Trophoblast cell (in vitro differentiated cells and primary cell): ENCODE measurements around the gene PTPRN2.

Experiments
- DNase-seq, 2 donors: peaks; one replicate each; pipeline ENCODE4 v3.0.0-alpha.2; 2016
- H2AFZ ChIP-seq: 2 replicates; pipeline ENCODE4 v1.6.1; 2013; ENCODE audit warnings: low read length, moderate library complexity, mild to moderate bottlenecking; ENCODE audit not compliant: insufficient read depth, poor library complexity
- H2AK5ac ChIP-seq: 2 replicates; pipeline ENCODE4 v1.6.1; 2013; ENCODE audit warnings: mild to moderate bottlenecking, low read length
- H2BK120ac ChIP-seq: 2 replicates; pipeline ENCODE4 v1.6.1; 2013; ENCODE audit warnings: low read length, mild to moderate bottlenecking, moderate library complexity; ENCODE audit not compliant: insufficient read depth, poor library complexity
- H2BK12ac ChIP-seq: 2 replicates; pipeline ENCODE4 v1.6.1; 2013; ENCODE audit warnings: mild to moderate bottlenecking, low read length, moderate library complexity
- H2BK5ac ChIP-seq: 2 replicates; pipeline ENCODE4 v1.6.1; 2013; ENCODE audit warnings: low read length, low read depth, moderate library complexity, mild to moderate bottlenecking; ENCODE audit not compliant: poor library complexity
- H3K14ac ChIP-seq: 2 replicates; pipeline ENCODE4 v1.6.1; 2013; ENCODE audit warnings: mild to moderate bottlenecking, low read length
- H3K18ac ChIP-seq: 2 replicates; pipeline ENCODE4 v1.6.1; 2013; ENCODE audit warnings: mild to moderate bottlenecking, low read length
- H3K23ac ChIP-seq: 2 replicates; pipeline ENCODE4 v1.6.1; 2013; ENCODE audit warnings: low read length
- H3K27ac ChIP-seq: 2 replicates; pipeline ENCODE4 v1.5.1; 2013; ENCODE audit warnings: low read depth, mild to moderate bottlenecking, inconsistent platforms, low read length, moderate library complexity
- H3K27me3 ChIP-seq: 2 replicates; pipeline ENCODE4 v1.6.1; 2013; ENCODE audit warnings: inconsistent platforms, mild to moderate bottlenecking, low read length, moderate library complexity; ENCODE audit not compliant: insufficient read depth
- H3K36me3 ChIP-seq, 2 experiments: 1 replicate in 1 of 2; 2 replicates in 1 of 2; pipeline ENCODE4 v1.6.1; 2013; ENCODE audit warnings: low read length in 2 of 2, mild to moderate bottlenecking in 2 of 2, moderate library complexity in 1 of 2; ENCODE audit not compliant: insufficient read depth in 2 of 2, control insufficient read depth in 1 of 2
- H3K4ac ChIP-seq: 2 replicates; pipeline ENCODE4 v1.6.1; 2013; ENCODE audit warnings: low read depth, mild to moderate bottlenecking, low read length, moderate library complexity
- H3K4me1 ChIP-seq, 2 experiments: 1 replicate in 1 of 2; 2 replicates in 1 of 2; pipeline ENCODE4 v1.6.1; 2013; ENCODE audit warnings: low read length in 2 of 2, mild to moderate bottlenecking in 2 of 2, moderate library complexity in 1 of 2; ENCODE audit not compliant: insufficient read depth in 2 of 2, control insufficient read depth in 1 of 2
- H3K4me2 ChIP-seq: 2 replicates; pipeline ENCODE4 v1.6.1; 2013; ENCODE audit warnings: inconsistent platforms, mild to moderate bottlenecking, low read length, moderate library complexity
- H3K4me3 ChIP-seq: 2 replicates; pipeline ENCODE4 v1.5.1; 2013; ENCODE audit warnings: mild to moderate bottlenecking, low read depth, low read length, inconsistent platforms
- H3K79me1 ChIP-seq: one replicate; pipeline ENCODE4 v1.6.1; 2013; ENCODE audit warnings: low read length
- H3K79me2 ChIP-seq: 2 replicates; pipeline ENCODE4 v1.6.1; 2013; ENCODE audit warnings: low read length, mild to moderate bottlenecking; ENCODE audit not compliant: control insufficient read depth, insufficient read depth, poor library complexity
- H3K9ac ChIP-seq: 2 replicates; pipeline ENCODE4 v1.6.1; 2013; ENCODE audit warnings: mild to moderate bottlenecking, low read length
- H3K9me3 ChIP-seq: 2 replicates; pipeline ENCODE4 v1.6.1; 2013; ENCODE audit warnings: low read depth, mild to moderate bottlenecking, control low read depth, inconsistent platforms, low read length; ENCODE audit not compliant: insufficient read depth
- H4K12ac ChIP-seq: 2 replicates; pipeline ENCODE4 v1.6.1; 2013; ENCODE audit warnings: low read depth, mild to moderate bottlenecking, low read length, moderate library complexity
- H4K8ac ChIP-seq: 2 replicates; pipeline ENCODE4 v1.6.1; 2013; ENCODE audit warnings: low read depth, mild to moderate bottlenecking, low read length, moderate library complexity
- H4K91ac ChIP-seq: one replicate; pipeline ENCODE4 v1.6.1; 2013; ENCODE audit warnings: low read depth, mild to moderate bottlenecking, low read length, moderate library complexity
- WGBS: extraction: QIAGEN DNeasy Blood & Tissue Kit; methylation state at CpG from one replicate; pipeline ENCODE4 v1.1.7; 2013; ENCODE audit warnings: missing lambda C conversion rate; ENCODE audit not compliant: insufficient read length, insufficient coverage; ENCODE audit errors: extremely low coverage; 5-methylcytosine and 5-hydroxymethylcytosine counted together

Gene PTPRN2

GRCh38 chr7:157743781-157744525 is 843.7 kb downstream of the PTPRN2 start:
- no peaks in the 10 kb centered on the region for H3K36me3 ChIP-seq
- H2AFZ ChIP-seq, result no peak overlapping the region
- H3K79me2 ChIP-seq, result no peaks in the 10 kb centered on the region
- no peaks in the 10 kb centered on the region for H3K79me1 ChIP-seq
- DNase-seq, result no peak
- H3K9ac ChIP-seq, result no peak overlapping the region
- no peak overlapping the region for H3K14ac ChIP-seq
- H3K23ac ChIP-seq, result no peak overlapping the region
- H3K4ac ChIP-seq, result no peak overlapping the region
- no peak overlapping the region for H3K4me3 ChIP-seq
- no peaks in the 10 kb centered on the region for H3K27me3 ChIP-seq
- H3K18ac ChIP-seq, result no peak overlapping the region
- H4K12ac ChIP-seq, result no peak overlapping the region
- no peak overlapping the region for H2AK5ac ChIP-seq
- H3K4me1 ChIP-seq, result no peaks in the 10 kb centered on the region
- H3K27ac ChIP-seq, result no peak overlapping the region
- no peak overlapping the region for H4K91ac ChIP-seq
- no peak overlapping the region for H2BK120ac ChIP-seq
- no peak overlapping the region for H3K4me2 ChIP-seq
- H2BK5ac ChIP-seq, result no peak overlapping the region
- H3K9me3 ChIP-seq, result peaks cover 2% of the 10 kb centered on the region
- H4K8ac ChIP-seq, result no peak overlapping the region
- no peak overlapping the region for H2BK12ac ChIP-seq
- WGBS, result no CpG with 5 or more reads among the region's 29 CpGs

- H4K8ac ChIP-seq, result no peak overlapping the region
- no peak overlapping the region for H3K4me3 ChIP-seq
- no peaks in the 10 kb centered on the region for H3K36me3 ChIP-seq
- no peak overlapping the region for H2BK5ac ChIP-seq
- peaks cover 0 to 2% of the 10 kb centered on the region in 2 experiments for H3K4me1 ChIP-seq
- H3K18ac ChIP-seq, result no peak overlapping the region
- no peaks in the 10 kb centered on the region for H3K27me3 ChIP-seq
- H3K4ac ChIP-seq, result no peak overlapping the region
- no peaks in the 10 kb centered on the region for H3K79me2 ChIP-seq
- no CpG with 5 or more reads among the region's 24 CpGs for WGBS
- H2BK12ac ChIP-seq, result no peak overlapping the region
- no peak overlapping the region for H3K23ac ChIP-seq
- no peak for DNase-seq
- H2BK120ac ChIP-seq, result no peak overlapping the region
- no peak overlapping the region for H3K9ac ChIP-seq
- H3K4me2 ChIP-seq, result no peak overlapping the region
- H4K12ac ChIP-seq, result no peak overlapping the region
- peaks cover 3% of the 10 kb centered on the region for H3K9me3 ChIP-seq
- no peak overlapping the region for H2AK5ac ChIP-seq
- H3K27ac ChIP-seq, result no peak overlapping the region
- no peaks in the 10 kb centered on the region for H3K79me1 ChIP-seq
- no peak overlapping the region for H3K14ac ChIP-seq
- H4K91ac ChIP-seq, result no peak overlapping the region
- H2AFZ ChIP-seq, result no peak overlapping the region
These were observed 847.3 kb downstream of the PTPRN2 start for GRCh38 chr7:157740251-157740798.

- Histone ChIP-seq H3K23ac (no peak overlapping the region), H3K4me3 (no peak overlapping the region), H3K14ac (no peak overlapping the region), H2AFZ (no peak overlapping the region), H2BK12ac (no peak overlapping the region), H4K91ac (no peak overlapping the region), H3K4me1 (peaks cover 0 to 2% of the 10 kb centered on the region in 2 experiments), H3K9ac (no peak overlapping the region), H3K18ac (no peak overlapping the region), H2AK5ac (no peak overlapping the region), H2BK120ac (no peak overlapping the region), H3K36me3 (no peaks in the 10 kb centered on the region), H3K79me2 (no peaks in the 10 kb centered on the region), H4K8ac (no peak overlapping the region), H3K9me3 (peaks cover 3% of the 10 kb centered on the region), H2BK5ac (no peak overlapping the region), H3K79me1 (no peaks in the 10 kb centered on the region), H3K4ac (no peak overlapping the region), H3K4me2 (no peak overlapping the region), H3K27ac (no peak overlapping the region), H4K12ac (no peak overlapping the region), H3K27me3 (no peaks in the 10 kb centered on the region)
- no peak for DNase-seq
- WGBS, result no CpG with 5 or more reads among the region's 6 CpGs
These were observed 848.0 kb downstream of the PTPRN2 start for GRCh38 chr7:157739650-157740049.

- H3K18ac ChIP-seq, result no peak overlapping the region
- H2BK120ac ChIP-seq, result no peak overlapping the region
- DNase-seq, result no peak
- peaks cover 0 to 2% of the 10 kb centered on the region in 2 experiments for H3K4me1 ChIP-seq
- no CpG with 5 or more reads among the region's 8 CpGs for WGBS
- H4K12ac ChIP-seq, result no peak overlapping the region
- no peak overlapping the region for H2BK5ac ChIP-seq
- no peak overlapping the region for H2AFZ ChIP-seq
- H4K91ac ChIP-seq, result no peak overlapping the region
- H3K9ac ChIP-seq, result no peak overlapping the region
- H3K23ac ChIP-seq, result no peak overlapping the region
- no peak overlapping the region for H3K4ac ChIP-seq
- no peaks in the 10 kb centered on the region for H3K27me3 ChIP-seq
- no peaks in the 10 kb centered on the region for H3K79me1 ChIP-seq
- no peak overlapping the region for H3K27ac ChIP-seq
- H4K8ac ChIP-seq, result no peak overlapping the region
- H3K4me2 ChIP-seq, result no peak overlapping the region
- H2AK5ac ChIP-seq, result no peak overlapping the region
- peaks cover 4% of the 10 kb centered on the region for H3K9me3 ChIP-seq
- H3K4me3 ChIP-seq, result no peak overlapping the region
- no peaks in the 10 kb centered on the region for H3K36me3 ChIP-seq
- no peaks in the 10 kb centered on the region for H3K79me2 ChIP-seq
- no peak overlapping the region for H2BK12ac ChIP-seq
- no peak overlapping the region for H3K14ac ChIP-seq
These were observed 848.6 kb downstream of the PTPRN2 start for GRCh38 chr7:157739031-157739430.
